Lower lobe of right lung (tissue), 2 donors: Measurements from ENCODE around the gene GPRC5D. TPM values are rescaled to one million over a fixed set of nuclear protein-coding genes. Genes with fewer than 3 reads are reported as not detected.

Source experiments
- ATAC-seq, 2 donors: fragments of 200-7000 bp; cut with Tn5 transposase; one replicate each; pipeline ENCODE4 v1.9.1; 2020 to 2022; ENCODE audit warnings: mild to moderate bottlenecking in 2 of 2, moderate library complexity in 2 of 2
- DNase-seq: peaks from one replicate; pipeline ENCODE4 v3.0.0-alpha.2; 2020
- H3K27ac ChIP-seq: fragments of 200-600 bp; one replicate; pipeline ENCODE4 v1.8.0; 2022
- H3K27me3 ChIP-seq: fragments of 200-600 bp; one replicate; pipeline ENCODE4 v1.8.0; 2022; ENCODE audit warnings: low read depth
- H3K36me3 ChIP-seq: fragments of 200-600 bp; one replicate; pipeline ENCODE4 v1.8.0; 2022; ENCODE audit warnings: mild to moderate bottlenecking
- H3K4me1 ChIP-seq: fragments of 200-600 bp; one replicate; pipeline ENCODE4 v1.8.0; 2022
- H3K4me3 ChIP-seq: fragments of 200-600 bp; one replicate; pipeline ENCODE4 v1.8.0; 2022; ENCODE audit warnings: mild to moderate bottlenecking
- H3K9me3 ChIP-seq: fragments of 200-600 bp; one replicate; pipeline ENCODE4 v1.8.0; 2022
- CTCF ChIP-seq: fragments of 200-600 bp; IDR thresholded peaks from one replicate; pipeline ENCODE4 v1.8.0; 2022; ENCODE audit warnings: antibody characterized with exemption, mild to moderate bottlenecking
- intact Hi-C: fragments of 100-400 bp; cut with DNase I; formaldehyde crosslinking; loops from one replicate; pipeline ENCODE4 v1.11.0; 2022
- total RNA-seq: library from RNA; stranded (reverse); fragmentation: NEBNext Ultra II Directional; extraction: Animal tissue kit (Norgen Biotek cat#: 25700); gene quantifications from one replicate; pipeline ENCODE4 v1.2.1, GENCODE V29; 2021
- donor health status: DM: no; HTN: yes; CAD: no; lungs with severe emphysema.

Gene GPRC5D
- total RNA-seq, 1 donor from 2014 or later = not detected

- no peak for DNase-seq
- Histone ChIP-seq H3K4me1 (peaks cover 44% of the 10 kb centered on the region), H3K27me3 (no peaks in the 10 kb centered on the region), H3K4me3 (peak overlapping the region; percentile 19), H3K27ac (peak overlapping the region; percentile 53), H3K36me3 (no peaks in the 10 kb centered on the region), H3K9me3 (no peaks in the 10 kb centered on the region)
- intact Hi-C loops = no loop called here
- peak; percentile 36 to 62 for ATAC-seq
- TF ChIP-seq CTCF = no peak
Observed at GRCh38 chr12:12901158-12901791, 50.7 kb downstream of the GPRC5D start.

GRCh38 chr12:12900786-12901157 lies 51.2 kb downstream of the GPRC5D start:
- intact Hi-C loops = no loop called here
- no peak for ATAC-seq
- no peaks in the 10 kb centered on the region for H3K27me3 ChIP-seq
- peak overlapping the region; percentile 61 for H3K27ac ChIP-seq
- H3K4me3 ChIP-seq = peak overlapping the region; percentile 22
- peaks cover 44% of the 10 kb centered on the region for H3K4me1 ChIP-seq
- DNase-seq = no peak
- no peaks in the 10 kb centered on the region for H3K9me3 ChIP-seq
- TF ChIP-seq CTCF = no peak
- no peaks in the 10 kb centered on the region for H3K36me3 ChIP-seq

- H3K27ac ChIP-seq = peak overlapping the region; percentile 61
- peak in 1 of 2 donors; percentile 18 for ATAC-seq
Observed at GRCh38 chr12:12899530-12900380, 52.2 kb downstream of the GPRC5D start.

GRCh38 chr12:12898911-12899511 lies 53.0 kb downstream of the GPRC5D start:
- no peak for DNase-seq
- ATAC-seq = no peak
- Histone ChIP-seq H3K27ac (peak overlapping the region; percentile 61), H3K9me3 (no peaks in the 10 kb centered on the region), H3K4me1 (peaks cover 44% of the 10 kb centered on the region), H3K36me3 (no peaks in the 10 kb centered on the region), H3K4me3 (peak overlapping the region; percentile 58), H3K27me3 (no peaks in the 10 kb centered on the region)
- TF ChIP-seq CTCF = no peak
- intact Hi-C loops = no loop called here

More at GRCh38 chr12:12899530-12900380, 52.2 kb downstream of the GPRC5D start:
- intact Hi-C loops = no loop called here
- H3K36me3 ChIP-seq = no peaks in the 10 kb centered on the region
- H3K4me3 ChIP-seq = peak overlapping the region; percentile 22
- peaks cover 44% of the 10 kb centered on the region for H3K4me1 ChIP-seq
- no peaks in the 10 kb centered on the region for H3K9me3 ChIP-seq
- no peak for DNase-seq
- H3K27me3 ChIP-seq = no peaks in the 10 kb centered on the region
- no peak for TF ChIP-seq CTCF

GRCh38 chr12:12898136-12898717 lies 53.7 kb downstream of the GPRC5D start:
- intact Hi-C loops = no loop called here
- peak overlapping the region; percentile 61 for H3K27ac ChIP-seq
- no peak for TF ChIP-seq CTCF

More at GRCh38 chr12:12898136-12898717, 53.7 kb downstream of the GPRC5D start:
- no peak for ATAC-seq
- Histone ChIP-seq H3K27me3 (no peaks in the 10 kb centered on the region), H3K9me3 (no peaks in the 10 kb centered on the region), H3K4me3 (peak overlapping the region; percentile 58), H3K4me1 (peaks cover 40% of the 10 kb centered on the region), H3K36me3 (no peaks in the 10 kb centered on the region)
- DNase-seq = no peak
